HG03575 (cell line): ENCODE data around the gene STK39.
"Not testable (repeated sequence)": the region's sequence is repeated elsewhere in the genome, so short reads cannot be mapped to it uniquely, and the experiment has no call there.

Experiments
- ATAC-seq: cut with Tn5 transposase; IDR thresholded peaks from one replicate; pipeline ENCODE4 v1.9.1; 2021; ENCODE audit not compliant: unreplicated experiment, insufficient number of reproducible peaks, low FRiP score; ENCODE audit errors: extremely low read depth

Gene STK39

DNA sequence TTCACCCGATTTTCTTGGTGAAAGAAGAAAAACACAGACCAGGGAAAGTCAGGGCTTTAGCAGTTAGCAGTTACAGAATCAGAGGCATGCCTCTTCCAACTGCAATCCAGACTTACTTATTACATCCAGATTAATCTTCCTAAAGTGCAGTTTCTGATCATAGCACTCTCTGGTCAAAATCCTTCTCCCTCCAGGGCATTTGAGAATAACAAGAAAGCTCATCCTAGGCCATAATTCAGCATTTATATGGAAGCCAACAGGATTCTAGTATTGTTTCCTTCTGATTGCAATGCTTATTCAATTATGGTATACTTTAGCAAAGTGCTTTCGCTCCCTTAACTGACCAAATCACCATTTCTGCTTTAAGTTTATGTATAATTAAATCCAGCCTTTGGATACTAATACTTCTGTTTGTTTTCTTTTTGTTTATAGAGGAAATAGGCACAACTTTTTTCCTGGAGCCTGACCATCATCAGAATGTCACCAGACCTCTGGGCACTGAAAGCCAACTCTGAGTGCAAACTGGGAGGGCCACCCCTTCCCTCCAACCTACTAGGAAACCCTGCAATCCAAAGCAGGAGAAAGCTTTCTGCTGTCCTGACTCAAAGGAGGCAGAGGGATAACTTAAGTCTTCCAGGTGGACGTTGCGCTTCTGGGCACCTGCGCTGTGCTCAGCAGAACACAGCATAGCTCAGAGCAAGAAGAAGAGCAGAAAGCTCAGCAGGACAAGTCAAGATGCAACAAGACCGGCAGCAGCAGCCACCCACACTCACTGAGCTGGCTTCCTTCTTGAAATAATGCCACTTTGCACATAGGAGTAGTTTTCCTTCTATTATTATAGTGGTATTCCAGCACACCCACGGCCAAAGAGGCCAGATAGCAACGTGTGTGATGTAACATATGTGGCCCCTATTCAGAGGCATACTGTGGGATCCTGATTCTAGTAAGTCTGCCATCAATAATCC lies 99.3 kb downstream of the STK39 start:
- ATAC-seq, result no peak

DNA sequence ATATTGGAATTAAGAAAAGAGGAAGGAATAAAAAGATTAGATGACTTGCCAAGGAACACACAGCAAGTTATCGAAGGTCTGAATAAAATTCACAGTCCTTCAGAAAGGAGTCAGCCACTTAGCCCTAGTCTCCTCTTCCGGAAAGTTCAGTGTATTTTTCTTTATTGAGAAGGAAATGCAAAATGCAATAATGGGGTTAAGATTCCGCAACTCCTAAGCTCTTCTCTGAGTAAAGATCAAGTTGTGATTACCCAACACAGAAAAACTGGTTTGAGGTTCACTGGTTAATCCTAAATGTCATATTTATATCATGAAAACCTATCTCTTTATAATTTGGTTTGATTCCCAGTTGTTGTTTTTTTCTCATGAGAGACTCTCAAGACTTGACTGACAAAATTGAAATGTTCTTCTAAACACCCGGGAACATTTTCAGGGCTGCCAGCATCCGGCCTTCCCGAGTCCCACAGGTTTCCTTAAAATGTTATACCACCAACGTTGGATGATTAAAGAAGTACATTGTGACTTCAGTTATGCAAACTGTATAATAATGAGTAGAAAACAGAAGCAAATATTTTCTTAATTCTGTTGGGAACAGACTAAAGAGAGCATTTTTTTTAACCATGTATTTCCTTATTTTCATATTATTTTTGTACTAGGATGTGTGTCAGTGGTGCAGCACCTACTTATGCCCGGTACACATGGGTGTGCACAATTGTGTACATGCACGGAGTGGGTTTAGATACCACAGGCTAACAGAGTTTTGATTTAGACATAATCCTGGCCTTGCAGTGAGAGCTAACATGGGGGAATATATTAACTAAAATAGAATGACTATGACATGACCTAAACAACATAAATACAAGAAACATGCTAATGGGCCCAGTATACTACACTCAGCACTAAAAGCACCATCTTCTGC lies 100.2 kb downstream of the STK39 start:
- ATAC-seq, result no peak

DNA sequence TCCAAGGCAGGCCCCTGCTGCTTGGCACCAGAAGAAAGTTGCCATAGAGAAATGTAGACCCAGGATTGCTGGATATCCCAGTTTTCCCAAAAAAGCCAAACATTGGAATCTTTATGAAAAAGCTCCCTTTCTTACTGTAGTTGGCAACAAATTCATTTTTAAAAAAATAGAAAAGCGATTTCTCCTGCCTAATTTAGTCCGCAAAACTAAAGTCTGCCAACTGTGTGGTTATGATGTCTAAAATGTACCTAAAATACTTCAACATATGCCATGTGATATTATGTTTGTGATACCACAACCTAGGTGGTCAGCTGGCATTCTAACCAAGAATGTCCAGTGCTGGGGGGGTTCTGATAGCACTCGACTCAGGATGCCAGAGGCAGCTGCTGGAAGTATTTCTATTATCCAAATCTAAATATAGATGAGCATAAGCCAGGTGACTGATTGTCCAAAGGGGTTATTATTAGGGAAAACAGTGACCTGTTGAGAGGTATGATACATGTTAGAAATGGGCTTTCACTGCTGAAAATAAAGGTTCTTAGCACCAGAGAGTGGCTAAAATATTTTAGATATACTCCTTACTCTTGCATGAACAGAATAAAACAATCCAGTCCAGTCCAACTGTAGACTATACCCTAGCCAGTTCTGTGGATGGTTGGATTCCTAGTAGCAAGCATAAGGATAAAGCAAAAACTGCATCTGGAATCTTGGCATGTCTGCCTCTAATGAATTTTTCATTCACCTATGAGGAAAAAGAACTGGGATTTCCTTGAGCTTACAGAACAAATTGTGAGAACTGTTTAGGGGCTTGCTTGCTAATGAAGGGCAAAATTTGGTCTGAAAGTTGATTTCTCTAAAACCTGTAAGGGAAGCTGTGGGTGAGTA lies 101.7 kb downstream of the STK39 start:
- no peak for ATAC-seq

GRCh38 chr2:168145011-168145410 lies 102.4 kb downstream of the STK39 start:
- ATAC-seq, result no peak

DNA sequence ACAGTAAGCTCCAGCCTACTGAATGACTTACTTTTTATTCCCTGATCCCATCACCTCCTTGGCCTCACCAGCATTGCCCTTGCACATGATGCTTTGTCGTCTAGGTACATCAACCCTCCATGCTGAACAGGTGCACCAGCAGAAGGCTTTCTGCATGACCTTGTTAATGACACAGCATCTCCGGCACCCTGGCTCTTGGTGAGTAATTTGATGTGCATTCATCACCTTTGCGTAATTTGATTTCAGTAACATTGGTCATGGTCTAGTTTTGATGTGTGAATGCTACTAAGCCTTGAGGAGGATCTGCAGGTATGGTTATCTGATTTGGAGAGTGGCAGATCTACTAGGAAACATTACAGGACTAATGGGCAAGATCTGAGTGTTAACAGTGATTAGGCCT lies 103.6 kb downstream of the STK39 start:
- no peak for ATAC-seq

GRCh38 chr2:168140892-168141291 lies 106.5 kb downstream of the STK39 start:
- ATAC-seq, result no peak

DNA sequence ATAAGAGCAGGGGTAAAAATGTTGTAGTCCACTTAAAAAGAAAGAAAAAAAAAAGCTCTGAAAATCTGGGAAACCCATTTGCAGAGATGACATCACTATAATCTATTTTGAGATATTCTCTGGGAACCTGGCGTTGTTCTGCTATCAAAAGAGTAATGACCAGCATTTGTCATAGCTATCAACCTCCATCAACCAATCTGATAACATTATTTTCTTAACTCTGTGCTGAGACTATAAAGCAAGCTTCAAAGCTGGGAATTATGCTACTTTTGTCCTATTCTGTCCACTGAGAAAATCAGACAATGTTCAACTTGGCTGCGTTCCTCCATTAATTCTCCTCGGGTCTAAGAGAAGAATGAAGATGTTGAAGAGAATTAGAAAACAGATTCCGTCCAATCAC lies 107.5 kb downstream of the STK39 start:
- no peak for ATAC-seq

- no peak for ATAC-seq
Measured at GRCh38 chr2:168138901-168139300, 108.5 kb downstream of the STK39 start.

DNA sequence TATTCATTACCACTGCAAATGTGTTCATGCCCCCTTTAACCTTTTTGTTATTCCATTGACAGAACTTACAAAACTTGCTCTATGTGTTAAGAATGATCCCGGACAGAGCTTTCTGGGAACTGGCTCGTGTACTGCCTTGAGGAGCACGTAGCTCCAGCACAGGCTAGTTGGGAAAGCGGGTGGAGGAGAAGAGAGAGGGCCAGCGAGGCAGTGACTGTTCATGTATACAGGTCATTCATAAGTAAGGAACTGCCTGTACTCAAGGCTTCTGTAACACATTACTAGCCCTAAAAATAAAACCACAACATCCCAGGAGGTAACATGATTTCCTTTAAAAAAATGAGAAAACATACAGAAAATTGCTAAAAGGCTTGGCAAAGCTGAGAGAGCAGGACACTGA lies 109.0 kb downstream of the STK39 start:
- no peak for ATAC-seq

DNA sequence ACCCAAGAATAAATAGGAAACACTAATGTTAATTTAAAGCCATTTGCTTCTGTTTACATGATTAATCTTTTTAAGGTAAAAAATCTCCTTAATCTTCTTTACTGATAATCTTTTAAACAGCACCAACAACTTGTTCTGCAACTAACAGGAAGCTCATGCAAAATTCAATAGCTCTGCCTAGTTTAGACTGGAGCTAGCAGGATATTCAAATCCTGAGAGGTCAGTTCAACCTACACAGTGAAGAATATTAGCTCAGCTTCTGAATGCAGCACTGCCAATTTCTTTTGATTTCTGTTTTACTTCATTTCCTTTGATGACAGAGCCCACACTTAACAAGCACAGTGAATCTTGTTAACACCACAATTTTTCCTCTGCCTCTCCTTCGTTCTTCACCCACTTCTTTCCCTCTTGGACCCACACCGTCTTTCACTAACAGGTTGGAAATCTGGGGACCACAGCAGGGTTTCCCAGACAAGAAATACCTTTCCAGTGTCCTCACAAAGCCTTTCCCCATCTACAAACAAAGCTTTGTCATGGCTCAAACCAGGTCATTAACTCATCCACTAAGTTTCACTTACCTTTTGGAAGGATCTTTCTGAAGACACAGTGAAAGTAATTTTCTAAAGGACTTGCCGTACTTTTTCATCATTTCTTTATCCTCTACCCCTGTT lies 109.8 kb downstream of the STK39 start:
- ATAC-seq, result no peak

DNA sequence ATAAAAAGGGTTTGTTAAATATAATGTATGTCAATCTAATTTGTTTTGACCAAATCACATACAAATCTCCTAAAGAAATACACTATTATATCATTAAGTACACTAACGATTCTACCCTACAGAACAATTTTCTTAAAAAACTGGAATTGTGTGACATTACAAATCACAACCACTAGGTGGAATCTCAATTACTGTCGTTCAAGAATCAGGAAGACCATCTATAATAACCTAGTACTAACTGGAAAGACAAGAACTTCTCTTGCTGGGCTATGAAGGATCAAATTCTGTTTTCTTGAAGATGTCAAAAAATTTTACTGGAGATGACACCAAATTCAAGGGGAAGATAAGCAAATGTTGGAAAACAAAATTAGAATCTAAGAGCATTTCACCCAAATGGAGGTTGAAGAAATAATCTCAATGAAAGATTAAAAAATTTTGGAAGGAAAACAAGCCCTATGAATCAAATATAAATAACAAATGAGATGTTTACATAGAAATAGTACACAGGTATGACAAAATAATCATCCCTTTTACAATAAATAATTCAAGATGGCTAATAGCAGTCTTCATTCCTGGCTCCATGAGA lies 110.9 kb downstream of the STK39 start:
- no peak for ATAC-seq

DNA sequence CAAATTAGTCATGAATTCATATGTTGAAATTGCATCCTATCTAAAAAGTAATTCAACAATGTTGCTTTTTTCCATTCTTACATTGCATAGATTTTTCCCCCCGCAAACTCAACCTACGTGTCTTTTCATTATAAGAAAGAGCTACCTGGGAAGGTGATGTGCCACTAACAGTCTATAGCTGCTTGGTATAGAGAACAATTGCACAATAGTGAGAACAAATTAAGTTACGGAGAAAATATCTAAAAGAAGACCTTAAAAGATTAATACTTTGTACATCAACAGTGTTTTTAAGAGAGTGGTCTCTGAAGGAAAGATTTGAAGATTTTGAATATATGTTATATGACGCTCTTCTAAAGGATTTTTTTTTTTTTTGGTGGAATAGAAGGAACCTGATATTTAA lies 111.8 kb downstream of the STK39 start:
- no peak for ATAC-seq

DNA sequence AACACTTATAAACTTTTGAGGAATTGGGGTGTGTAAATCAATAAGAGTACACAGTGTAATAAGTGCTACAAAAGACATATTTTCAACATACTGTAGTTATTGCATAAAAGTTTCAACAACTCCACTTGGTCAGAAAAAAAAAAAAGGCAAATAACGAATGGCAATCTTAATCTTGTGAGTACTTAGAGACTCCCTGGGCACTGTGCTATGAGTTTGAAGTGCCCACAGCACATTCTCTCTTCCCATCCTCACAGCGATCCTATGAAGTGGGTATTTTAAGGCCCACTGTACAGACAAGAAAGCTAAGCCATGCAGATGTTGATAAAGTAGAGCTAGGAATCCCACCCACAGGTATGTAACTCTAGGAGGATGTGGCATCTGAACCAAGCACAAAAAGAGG lies 112.3 kb downstream of the STK39 start:
- no peak for ATAC-seq

- no peak for ATAC-seq
Measured at GRCh38 chr2:168134485-168134884, 112.9 kb downstream of the STK39 start.

DNA sequence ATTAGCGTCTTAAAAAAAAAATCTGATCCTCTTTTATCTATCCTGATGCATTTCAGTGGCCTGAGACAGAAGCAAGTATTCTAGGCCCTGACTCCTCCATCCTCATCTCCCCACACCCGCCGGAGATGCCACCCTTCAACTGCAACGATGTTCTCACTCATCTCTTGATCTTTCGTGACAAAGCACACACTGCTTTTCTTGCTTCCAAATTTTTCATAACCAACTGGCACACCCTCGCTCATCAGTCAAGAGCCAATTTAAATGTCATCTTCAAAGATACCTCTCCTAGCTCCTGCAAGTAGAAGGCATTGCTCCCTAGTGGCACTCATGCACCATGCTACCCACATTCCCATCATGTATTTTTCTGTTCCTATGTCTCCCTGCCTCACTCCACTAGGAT lies 115.0 kb downstream of the STK39 start:
- ATAC-seq, result no peak

GRCh38 chr2:168130346-168130745 lies 117.0 kb downstream of the STK39 start:
- ATAC-seq, result no peak

DNA sequence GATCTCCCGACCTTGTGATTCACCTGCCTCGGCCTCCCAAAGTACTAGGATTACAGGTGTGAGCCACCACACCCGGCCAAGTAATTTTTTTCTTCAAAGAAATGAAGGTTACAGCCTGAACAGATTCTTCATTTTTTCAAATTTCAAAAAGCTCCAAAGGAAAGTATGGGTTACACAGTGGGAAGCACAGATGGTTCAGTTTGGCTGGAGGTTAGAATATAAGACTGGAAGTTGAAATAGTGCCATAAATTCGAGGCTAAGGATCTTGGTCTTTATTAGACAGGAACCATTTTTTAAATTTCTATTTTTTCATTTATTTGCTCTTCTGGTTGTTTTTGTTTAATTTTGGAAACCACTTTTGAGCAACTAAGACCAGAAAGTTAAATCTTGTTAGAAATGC lies 120.0 kb downstream of the STK39 start:
- ATAC-seq, result no peak

DNA sequence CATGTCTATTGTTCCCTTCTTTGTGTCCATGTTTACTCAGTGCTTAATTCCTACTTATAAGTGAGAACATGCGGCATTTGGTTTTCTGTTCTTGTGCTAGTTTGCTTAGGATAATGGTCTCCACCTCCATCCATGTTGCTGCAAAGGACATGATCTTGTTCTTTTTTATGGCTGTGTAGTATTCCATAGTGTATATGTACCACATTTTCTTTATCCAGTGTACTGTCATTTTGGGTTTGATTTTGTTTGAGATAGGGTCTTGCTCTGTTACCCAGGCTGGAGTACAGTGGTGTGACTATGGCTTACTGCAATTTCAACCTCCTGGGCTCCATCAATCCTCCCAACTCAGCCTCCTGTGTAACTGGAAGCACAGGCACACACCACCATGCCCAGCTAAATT lies 125.2 kb downstream of the STK39 start:
- not testable (repeated sequence) for ATAC-seq
